GM12878 (cell line): ENCODE measurements around the gene NCAPH2. TPM values are rescaled to one million over a fixed set of nuclear protein-coding genes. Genes with fewer than 3 reads are reported as not detected.

Experiments
- BACH1 ChIP-seq: fragments of 450-650 bp; IDR thresholded peaks from 2 replicates; pipeline ENCODE4 v1.6.1; 2017; ENCODE audit warnings: mild to moderate bottlenecking, borderline replicate concordance
- IKZF2 ChIP-seq, 2 experiments: fragments of 450-650 bp; IDR thresholded peaks; 2 replicates each; pipeline ENCODE4 v1.6.1; 2017; ENCODE audit warnings: mild to moderate bottlenecking in 2 of 2, moderate library complexity in 2 of 2
- MLLT1 ChIP-seq: fragments of 450-650 bp; IDR thresholded peaks from 2 replicates; pipeline ENCODE4 v1.6.1; 2016; ENCODE audit warnings: mild to moderate bottlenecking
- MYB ChIP-seq: fragments of 150-350 bp; IDR thresholded peaks from 2 replicates; pipeline ENCODE4 v1.6.1; 2014; ENCODE audit warnings: mild to moderate bottlenecking, low read depth, low read length, borderline replicate concordance
- PAX5 ChIP-seq: IDR thresholded peaks from 2 replicates; pipeline ENCODE4 v1.6.1; 2011; ENCODE audit warnings: low read depth, low read length, borderline replicate concordance
- PML ChIP-seq: IDR thresholded peaks from 2 replicates; pipeline ENCODE4 v1.6.1; 2012; ENCODE audit warnings: low read length, inconsistent platforms
- RAD51 ChIP-seq: fragments of 450-650 bp; IDR thresholded peaks from 2 replicates; pipeline ENCODE4 v1.6.1; 2016; ENCODE audit warnings: moderate library complexity, mild to moderate bottlenecking, inconsistent platforms
- RCOR1 ChIP-seq: conservative IDR thresholded peaks from 2 replicates; pipeline ENCODE4 v1.6.1; 2012; ENCODE audit warnings: low read depth, low read length, improper control_type of control experiment
- RFX5 ChIP-seq: IDR thresholded peaks from 2 replicates; pipeline ENCODE4 v1.6.1; 2011; ENCODE audit warnings: low read depth, low read length, improper control_type of control experiment
- SIN3A ChIP-seq: IDR thresholded peaks from 2 replicates; pipeline ENCODE4 v1.6.1; 2012; ENCODE audit warnings: low read depth, low read length, improper control_type of control experiment
- SPI1 ChIP-seq: IDR thresholded peaks from 2 replicates; pipeline ENCODE4 v1.6.1; 2011; ENCODE audit warnings: low read depth, mild to moderate bottlenecking, low read length, moderate library complexity, borderline replicate concordance; ENCODE audit not compliant: insufficient read depth
- TAF1 ChIP-seq: IDR thresholded peaks from 2 replicates; pipeline ENCODE4 v1.6.1; 2011; ENCODE audit warnings: mild to moderate bottlenecking, low read depth, low read length, borderline replicate concordance
- USF1 ChIP-seq: IDR thresholded peaks from 2 replicates; pipeline ENCODE4 v1.6.1; 2011; ENCODE audit warnings: borderline replicate concordance, low read depth, mild to moderate bottlenecking, moderate library complexity, mixed read lengths, low read length; ENCODE audit not compliant: insufficient read depth; ENCODE audit errors: extremely low read length
- polyA plus RNA-seq, 11 experiments: library from polyadenylated mRNA; depleted of rRNA in 4 of 11; unstranded in 6 of 11; stranded (reverse) in 5 of 11; fragments of >200 nt; fragmentation: Nextera tagmentation in 4 of 11; fragmentation: Illumina TruSeq in 1 of 11; extraction: Ambion mirVana in 4 of 11; extraction: Trizol in 1 of 11; gene quantifications; 1 replicate in 1 of 11; 2 replicates in 10 of 11; pipeline versions ENCODE4 v1.2.1 to v1.2.3, GENCODE V29; 2011 to 2016; ENCODE audit warnings: inconsistent platforms in 2 of 11, missing spikeins in 2 of 11, low read depth in 1 of 11
- total RNA-seq, 4 experiments: library from RNA; depleted of rRNA in 3 of 4; stranded (reverse); fragments of >200 nt in 3 of 4; fragmentation: Illumina TruSeq in 1 of 4; extraction: Trizol in 1 of 4; gene quantifications; 2 replicates each; pipeline versions ENCODE4 v1.2.1 to v1.2.3, GENCODE V29; 2013 to 2021

NCAPH2 gene
- total and polyA plus RNA-seq, 10 of the 15 experiments (the other 5 are each of a cell fraction or from before 2014, with no cell fraction given) = 5.0 to 110 (median 59.9) TPM

- no peak for TF ChIP-seq SIN3A
- peak; percentile 96 for TF ChIP-seq MLLT1
- no peak for TF ChIP-seq BACH1
- TF ChIP-seq PML = no peak
- TF ChIP-seq IKZF2 (IDR thresholded peaks at IDR 0.05) = no peak
- TF ChIP-seq RCOR1 = 0 out of 2 replicates have a peak, but pooled peaks have one; percentile 6
- TF ChIP-seq RFX5 = no peak
- TF ChIP-seq TAF1 = no peak
- no peak for TF ChIP-seq PAX5
- no peak for TF ChIP-seq MYB
- no peak for TF ChIP-seq SPI1
- no peak for TF ChIP-seq USF1
- no peak for TF ChIP-seq RAD51
Observed at GRCh38 chr22:50529416-50529896, 21.4 kb downstream of the NCAPH2 start (continued).
